Suprapubic skin (tissue), 4 donors: ENCODE data around the gene CLN5. TPM values are rescaled to one million over a fixed set of nuclear protein-coding genes. Genes with fewer than 3 reads are reported as not detected.

ENCODE experiments used
- DNase-seq, 2 donors: peaks; one replicate each; pipeline ENCODE4 v3.0.0-alpha.2; 2019; ENCODE audit warnings: low spot score in 2 of 2
- H3K27ac ChIP-seq: fragments of 200-600 bp; sonication (generic); one replicate; pipeline ENCODE4 v1.5.1; 2019
- H3K27me3 ChIP-seq: fragments of 200-600 bp; sonication (generic); one replicate; pipeline ENCODE4 v1.5.1; 2019
- H3K36me3 ChIP-seq: fragments of 200-600 bp; sonication (generic); one replicate; pipeline ENCODE4 v1.5.1; 2019
- H3K4me1 ChIP-seq: fragments of 200-600 bp; sonication (generic); one replicate; pipeline ENCODE4 v1.5.1; 2019
- H3K4me3 ChIP-seq: fragments of 200-600 bp; sonication (generic); one replicate; pipeline ENCODE4 v1.5.1; 2019; ENCODE audit warnings: mild to moderate bottlenecking
- H3K9me3 ChIP-seq: fragments of 200-600 bp; sonication (generic); one replicate; pipeline ENCODE4 v1.5.1; 2019
- CTCF ChIP-seq, 2 donors: fragments of 200-600 bp in 1 of 2; fragments of 450-650 bp in 1 of 2; sonication (generic) in 1 of 2; IDR thresholded peaks; one replicate each; pipeline ENCODE4 v1.5.1; 2016 to 2019; ENCODE audit warnings: antibody characterized with exemption in 2 of 2, mild to moderate bottlenecking in 1 of 2, moderate library complexity in 1 of 2
- EP300 ChIP-seq: sonication (generic); formaldehyde crosslinking; IDR thresholded peaks from one replicate; pipeline ENCODE4 v1.6.1; 2017; ENCODE audit warnings: antibody characterized with exemption
- POLR2A ChIP-seq, 2 donors: fragments of 450-650 bp; IDR thresholded peaks; one replicate each; pipeline ENCODE4 v1.6.1; 2017; ENCODE audit warnings: antibody characterized with exemption in 2 of 2, mild to moderate bottlenecking in 2 of 2, moderate library complexity in 2 of 2
- POLR2AphosphoS5 ChIP-seq, 3 donors: sonication (generic); formaldehyde crosslinking; IDR thresholded peaks; one replicate each; pipeline ENCODE4 v1.6.1; 2017; ENCODE audit warnings: antibody characterized with exemption in 3 of 3
- WGBS: methylation state at CpG from one replicate; pipeline ENCODE4 v1.1.5; 2018; 5-methylcytosine and 5-hydroxymethylcytosine counted together
- total RNA-seq, 4 donors: library from RNA; depleted of rRNA; stranded (reverse); fragments of >200 nt; gene quantifications; one replicate each; pipeline ENCODE4 v1.1.0, GENCODE V29; 2016

CLN5 gene
- total RNA-seq, 4 donors from 2014 or later = 15.0 to 27.7 (median 19.4) TPM

- H3K4me1 ChIP-seq = peaks cover 25% of the 10 kb centered on the region
- H3K27ac ChIP-seq = peak overlapping the region; percentile 96
- WGBS = 0% methylated on average over 5 of the region's 20 CpGs
- H3K27me3 ChIP-seq = no peaks in the 10 kb centered on the region
- H3K4me3 ChIP-seq = peak overlapping the region; percentile 92
- no peaks in the 10 kb centered on the region for H3K9me3 ChIP-seq
- TF ChIP-seq POLR2A (IDR thresholded peaks at IDR 0.05) = no peak
- TF ChIP-seq EP300 = no peak
- TF ChIP-seq POLR2AphosphoS5 (IDR thresholded peaks at IDR 0.05) = no peak
- TF ChIP-seq CTCF (IDR thresholded peaks at IDR 0.05) = no peak
- peaks cover 8% of the 10 kb centered on the region for H3K36me3 ChIP-seq
- peak in 1 of 2 donors; percentile 71 for DNase-seq
Measured at GRCh38 chr13:76992548-76993001, 694 bp downstream of the CLN5 start.

- H3K4me3 ChIP-seq = peak overlapping the region; percentile 92
- H3K4me1 ChIP-seq = peaks cover 25% of the 10 kb centered on the region
- peaks cover 10% of the 10 kb centered on the region for H3K36me3 ChIP-seq
- no peak for TF ChIP-seq POLR2AphosphoS5 (IDR thresholded peaks at IDR 0.05)
- TF ChIP-seq POLR2A (IDR thresholded peaks at IDR 0.05) = no peak
- no peak for TF ChIP-seq CTCF (IDR thresholded peaks at IDR 0.05)
- TF ChIP-seq EP300 = no peak
- peak overlapping the region; percentile 96 for H3K27ac ChIP-seq
- H3K27me3 ChIP-seq = no peaks in the 10 kb centered on the region
- WGBS = 14% methylated on average over 3 of the region's 3 CpGs
- no peaks in the 10 kb centered on the region for H3K9me3 ChIP-seq
- no peak for DNase-seq
Measured at GRCh38 chr13:76993021-76993420, 1.1 kb downstream of the CLN5 start.

GRCh38 chr13:76993473-76993872 lies 1.6 kb downstream of the CLN5 start:
- Histone ChIP-seq H3K27me3 (no peaks in the 10 kb centered on the region), H3K4me1 (peaks cover 25% of the 10 kb centered on the region), H3K9me3 (no peaks in the 10 kb centered on the region), H3K4me3 (peak overlapping the region; percentile 92), H3K27ac (no peak overlapping the region), H3K36me3 (peaks cover 14% of the 10 kb centered on the region)
- no peak for DNase-seq
- WGBS = 73% methylated on average over 5 of the region's 5 CpGs
- no peak for TF ChIP-seq EP300
- TF ChIP-seq CTCF (IDR thresholded peaks at IDR 0.05) = no peak

- Histone ChIP-seq H3K27me3 (no peaks in the 10 kb centered on the region), H3K4me1 (peaks cover 25% of the 10 kb centered on the region), H3K36me3 (peaks cover 16% of the 10 kb centered on the region), H3K27ac (no peak overlapping the region), H3K9me3 (no peaks in the 10 kb centered on the region), H3K4me3 (no peak overlapping the region)
- 97% methylated on average over 3 of the region's 3 CpGs for WGBS
- TF ChIP-seq POLR2A (IDR thresholded peaks at IDR 0.05) (no peak), EP300 (no peak), POLR2AphosphoS5 (IDR thresholded peaks at IDR 0.05) (no peak), CTCF (IDR thresholded peaks at IDR 0.05) (no peak)
- DNase-seq = no peak
Measured at GRCh38 chr13:76994281-76994680, 2.4 kb downstream of the CLN5 start.

- Histone ChIP-seq H3K4me1 (peaks cover 16% of the 10 kb centered on the region), H3K4me3 (no peak overlapping the region), H3K27me3 (no peaks in the 10 kb centered on the region), H3K27ac (no peak overlapping the region), H3K36me3 (peaks cover 24% of the 10 kb centered on the region), H3K9me3 (no peaks in the 10 kb centered on the region)
- no peak for TF ChIP-seq POLR2AphosphoS5 (IDR thresholded peaks at IDR 0.05)
- no peak for TF ChIP-seq CTCF (IDR thresholded peaks at IDR 0.05)
- TF ChIP-seq EP300 = no peak
- no peak for TF ChIP-seq POLR2A (IDR thresholded peaks at IDR 0.05)
- WGBS = 61% methylated on average over 1 of the region's 1 CpG
- DNase-seq = no peak
Measured at GRCh38 chr13:77000475-77000874, 8.6 kb downstream of the CLN5 start.
